ENCODE measurements around the gene CASZ1.

CASZ1 gene

DNA sequence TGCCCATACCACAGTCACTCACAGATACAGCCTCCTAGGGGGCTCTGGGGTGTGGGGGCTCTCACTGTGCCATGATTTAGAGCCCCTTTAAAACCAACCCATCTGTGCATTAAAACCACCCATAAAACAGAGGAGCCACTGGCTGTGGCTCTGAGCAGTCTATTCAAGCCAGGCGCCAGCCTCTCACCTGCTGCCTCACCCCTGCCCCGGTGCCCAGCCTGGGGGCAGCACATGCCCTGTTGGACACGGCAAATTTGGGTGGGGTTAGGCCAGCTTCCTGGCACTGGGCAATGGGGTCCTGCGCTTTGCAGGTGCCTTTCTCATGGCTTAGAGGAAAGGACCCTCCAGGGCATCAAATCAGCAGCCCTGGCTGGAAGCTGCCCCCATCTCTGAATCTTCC lies 73.1 kb downstream of the CASZ1 start:
- no peak for DNase-seq

DNA sequence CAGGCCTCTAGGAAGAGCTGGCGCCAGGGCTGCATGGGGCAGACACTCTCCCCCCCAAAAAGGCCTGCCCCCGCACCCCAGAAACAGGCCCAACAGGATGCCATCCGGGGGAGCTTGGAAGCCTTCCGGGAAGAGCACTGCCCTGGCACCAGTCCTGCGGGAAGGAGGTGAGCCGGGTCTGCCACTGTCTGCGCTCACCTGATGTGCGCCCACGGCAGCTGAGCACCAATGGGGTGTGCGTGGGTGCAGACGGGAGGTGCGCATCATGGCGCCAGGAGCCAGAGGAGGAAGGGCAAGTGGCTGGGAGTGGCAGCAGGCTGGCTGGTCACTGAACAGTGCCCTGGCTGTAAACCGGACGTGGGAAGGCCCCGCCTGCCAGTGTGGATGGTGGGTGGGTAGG lies 73.6 kb downstream of the CASZ1 start:
- DNase-seq, result no peak

DNA sequence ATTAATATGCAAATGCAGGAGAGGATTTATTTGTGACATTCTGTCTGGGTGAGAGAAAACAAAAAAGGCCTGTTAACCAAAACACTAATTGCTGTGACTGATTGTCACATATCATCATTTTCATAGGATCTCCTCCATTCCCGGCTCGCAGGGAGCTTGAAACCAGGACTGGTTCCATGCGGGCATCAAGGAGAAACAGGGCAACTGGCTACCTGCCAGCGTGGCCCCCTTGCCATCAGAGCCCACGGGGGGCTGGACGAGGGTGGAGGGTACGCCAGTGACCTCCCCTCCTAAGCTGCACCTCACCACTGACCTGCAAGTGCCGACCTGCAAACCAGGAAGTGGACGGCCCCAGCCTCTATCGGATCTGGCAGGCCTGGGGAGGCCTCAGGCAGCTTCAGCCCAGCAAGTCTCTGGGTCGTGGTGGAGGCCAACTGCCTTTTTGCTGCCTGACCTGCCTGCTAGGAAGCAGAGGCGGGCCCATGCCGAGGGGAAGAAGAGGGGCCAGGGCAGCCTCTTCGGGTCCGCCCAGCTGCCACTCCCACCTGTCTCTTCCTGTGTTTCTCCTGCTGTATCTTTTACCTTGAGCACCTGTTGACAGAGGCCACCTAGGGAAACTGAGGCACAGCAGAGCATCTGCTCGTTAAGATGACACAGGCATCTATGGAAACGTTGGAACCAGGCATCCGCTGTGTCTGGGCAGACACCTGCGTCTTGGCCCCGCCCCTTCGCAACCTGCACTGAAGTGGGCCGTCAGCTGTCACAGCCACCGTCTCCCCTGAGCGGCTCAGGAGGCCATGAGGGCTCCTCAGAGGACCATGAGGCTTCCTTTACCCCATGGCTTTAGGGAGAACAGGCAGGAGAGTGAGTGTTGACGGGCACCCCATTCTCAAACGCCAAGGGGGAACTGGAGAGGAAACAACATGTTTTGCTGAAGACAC lies 74.8 kb downstream of the CASZ1 start:
- no peak for DNase-seq

DNA sequence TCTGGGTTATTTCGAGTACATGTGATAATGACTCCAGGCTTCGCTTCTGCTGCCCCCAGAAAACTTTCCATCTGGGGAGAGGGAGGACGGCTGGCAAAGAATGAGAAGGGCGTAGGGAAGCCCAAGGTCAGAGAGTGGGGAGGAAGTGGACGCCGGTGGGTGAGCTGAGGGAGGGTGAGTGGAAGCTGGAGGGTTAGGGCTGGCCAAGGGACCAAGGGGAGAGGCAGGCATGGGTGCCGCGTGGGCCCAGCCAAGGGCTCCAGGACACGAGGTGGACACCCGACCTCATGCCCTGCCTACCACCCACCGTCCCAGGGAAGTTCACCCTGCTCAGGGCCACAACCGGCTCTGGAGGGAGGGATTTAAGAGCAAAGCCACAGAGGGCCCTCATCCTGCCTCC lies 75.8 kb downstream of the CASZ1 start:
- no peak for DNase-seq

DNA sequence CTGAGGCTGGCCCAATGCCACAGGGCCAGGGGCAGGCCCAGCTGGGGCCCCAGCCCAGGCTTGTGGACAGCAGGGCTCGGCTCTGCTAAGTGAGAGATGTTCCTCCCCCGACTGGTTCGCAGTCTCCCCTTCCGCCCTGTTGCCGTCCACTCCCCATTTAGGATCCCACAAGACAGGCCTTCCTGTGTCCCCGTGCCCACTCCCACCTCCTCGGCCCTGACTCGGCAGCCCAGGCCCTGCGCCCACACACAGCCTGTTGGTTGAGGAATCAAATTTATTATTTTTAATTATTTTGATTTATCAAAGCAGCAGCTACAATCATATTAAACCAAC lies 78.4 kb downstream of the CASZ1 start:
- DNase-seq, result no peak

DNA sequence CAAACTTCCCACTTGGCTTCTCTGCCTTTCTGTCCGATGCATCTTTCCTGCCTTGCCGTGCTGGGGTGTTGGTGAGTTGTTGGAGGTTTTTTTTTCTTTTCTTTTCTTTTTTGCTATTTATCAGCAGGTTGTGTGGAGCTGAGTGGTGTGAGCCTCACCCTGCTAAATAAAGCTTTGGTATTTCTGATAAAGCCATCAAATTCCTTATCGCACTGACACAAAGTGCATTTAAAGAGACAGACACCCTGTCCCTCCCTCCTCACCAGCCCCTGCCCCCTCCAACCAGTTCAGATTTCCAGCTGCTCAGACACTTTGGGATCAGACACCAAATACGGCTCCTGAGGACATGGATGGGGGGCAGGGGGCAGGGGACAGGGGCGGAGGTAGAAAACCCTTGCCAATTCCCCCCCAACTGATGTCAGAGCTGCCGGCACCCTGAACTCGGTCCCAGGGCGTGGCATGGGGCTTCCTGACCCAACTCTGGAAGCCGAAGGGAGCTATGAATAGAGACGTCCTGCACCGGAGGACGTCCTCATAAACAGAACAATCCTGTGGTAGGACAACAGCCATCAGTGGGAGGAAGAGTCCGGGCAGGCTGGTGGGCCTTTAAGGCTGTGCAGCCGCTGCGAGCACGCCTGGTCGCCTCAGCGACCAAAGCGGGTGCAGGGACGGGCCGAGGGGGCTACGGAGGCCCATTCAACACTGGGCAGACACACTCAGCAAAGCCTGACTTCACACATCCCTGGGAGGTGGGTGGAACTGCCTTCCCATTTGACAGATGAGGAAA lies 79.0 kb downstream of the CASZ1 start:
- no peak for DNase-seq

DNA sequence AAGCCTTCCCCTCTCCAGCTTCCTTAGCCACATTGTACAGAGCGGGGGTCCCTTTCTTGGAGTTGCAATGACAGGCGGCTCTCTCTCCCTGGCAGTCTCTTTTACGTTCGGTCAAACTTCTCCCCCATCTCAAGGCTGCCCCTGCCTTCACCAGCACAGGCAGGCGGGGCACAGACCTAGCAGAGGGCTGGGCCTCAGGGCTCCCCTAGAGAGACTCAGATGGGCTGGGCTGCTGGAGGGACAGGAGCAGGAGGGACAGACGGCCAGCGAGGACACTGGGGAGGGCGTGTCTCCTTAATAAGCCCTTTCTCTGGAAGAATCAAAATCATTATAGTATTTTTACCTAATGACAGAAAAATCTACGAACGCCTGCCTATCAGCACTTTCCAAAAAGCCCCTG lies 79.6 kb downstream of the CASZ1 start:
- no peak for DNase-seq

DNA sequence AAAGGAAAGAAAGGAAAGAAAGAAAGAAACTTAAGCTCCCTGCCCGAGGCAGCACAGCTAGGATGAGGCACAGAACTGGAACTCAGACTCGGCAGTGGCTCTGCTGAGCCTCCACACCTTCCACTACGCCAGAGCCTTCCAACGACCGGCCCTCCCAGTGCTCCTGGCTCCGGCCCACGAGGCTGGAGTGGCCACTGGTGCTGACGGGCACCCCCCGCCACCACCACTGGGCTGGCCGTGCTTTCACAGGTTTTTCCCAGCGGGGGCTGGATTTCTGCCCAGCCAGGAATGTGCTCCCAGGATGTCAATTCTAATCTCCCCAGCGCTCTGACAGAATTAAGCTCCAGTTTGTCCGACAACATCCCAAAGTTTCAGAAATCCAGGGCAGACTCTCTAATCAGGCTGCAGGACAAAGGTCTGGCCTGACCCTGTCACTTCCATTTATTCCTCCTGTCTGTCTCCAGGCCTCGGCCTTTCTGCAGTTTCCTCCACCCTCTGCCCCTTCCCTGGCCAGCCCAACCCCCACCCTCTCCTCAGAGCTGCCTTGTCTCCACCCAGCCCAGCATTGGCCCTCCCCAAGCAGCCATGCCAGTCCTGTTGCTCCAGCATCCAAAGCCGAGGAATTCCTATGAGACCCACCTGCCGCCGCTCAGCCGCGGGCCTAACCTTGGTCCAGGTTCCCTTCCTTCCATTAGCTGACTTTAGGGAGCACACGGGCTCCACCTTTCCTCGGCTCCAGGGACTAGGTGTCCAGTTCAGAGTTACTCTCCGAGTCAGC lies 81.9 kb downstream of the CASZ1 start:
- DNase-seq, result no peak

DNA sequence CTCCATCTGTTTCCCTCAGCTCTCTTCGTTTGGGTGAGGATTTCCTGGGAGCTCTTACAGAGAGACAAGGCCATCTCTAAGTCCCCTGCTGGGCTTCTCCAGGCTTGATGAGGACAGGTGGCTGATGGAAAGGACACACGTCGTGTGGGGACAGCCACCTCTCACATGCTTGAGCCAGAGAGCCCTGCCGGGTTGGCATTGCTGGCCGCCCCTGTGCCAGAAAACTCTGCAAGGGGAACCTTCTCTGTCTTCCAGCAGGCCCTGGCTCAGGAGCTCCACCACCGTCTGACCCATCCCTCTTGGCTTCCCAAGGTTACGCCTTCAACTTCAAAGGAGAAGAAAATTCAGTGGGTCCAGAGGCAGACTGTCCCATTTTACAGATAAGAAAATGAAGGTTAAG lies 82.8 kb downstream of the CASZ1 start:
- DNase-seq, result no peak

DNA sequence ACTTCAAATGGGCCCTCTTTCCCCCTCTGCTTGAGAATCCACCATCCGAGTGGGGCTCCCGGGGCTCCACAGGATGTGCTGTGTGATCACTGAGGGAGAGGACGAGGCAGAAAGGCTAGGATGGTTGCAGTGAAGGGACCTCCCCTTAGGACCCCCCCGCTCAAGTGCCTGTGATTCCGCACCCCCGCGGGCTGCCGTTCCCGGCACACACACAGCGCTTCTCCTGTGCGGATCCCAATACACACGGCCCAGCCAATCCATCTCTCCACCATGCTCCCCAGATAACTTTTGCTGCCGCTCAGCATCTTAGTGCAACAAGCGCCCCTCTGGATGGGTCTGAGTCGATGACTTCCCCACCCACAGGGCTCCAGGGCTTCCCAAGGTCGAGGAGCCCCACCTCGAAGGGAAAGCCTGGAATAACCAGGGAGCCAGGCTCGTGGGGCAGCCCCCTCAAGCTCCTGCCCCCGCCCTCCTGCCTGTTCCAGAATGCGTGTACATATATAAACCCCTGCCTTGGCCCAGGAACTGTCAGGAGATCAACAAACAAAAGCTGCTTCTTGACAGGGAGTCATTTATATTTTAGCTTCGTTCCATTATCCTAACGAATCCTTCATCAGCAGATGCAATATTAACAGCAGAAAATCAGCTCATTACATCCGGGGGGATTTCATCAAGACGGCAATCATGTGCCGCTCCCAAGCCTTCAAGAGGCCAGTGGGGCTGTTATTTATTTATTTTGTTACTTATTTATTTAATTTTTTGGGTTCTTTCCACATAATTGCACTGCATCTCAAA lies 83.7 kb downstream of the CASZ1 start:
- no peak for DNase-seq

DNA sequence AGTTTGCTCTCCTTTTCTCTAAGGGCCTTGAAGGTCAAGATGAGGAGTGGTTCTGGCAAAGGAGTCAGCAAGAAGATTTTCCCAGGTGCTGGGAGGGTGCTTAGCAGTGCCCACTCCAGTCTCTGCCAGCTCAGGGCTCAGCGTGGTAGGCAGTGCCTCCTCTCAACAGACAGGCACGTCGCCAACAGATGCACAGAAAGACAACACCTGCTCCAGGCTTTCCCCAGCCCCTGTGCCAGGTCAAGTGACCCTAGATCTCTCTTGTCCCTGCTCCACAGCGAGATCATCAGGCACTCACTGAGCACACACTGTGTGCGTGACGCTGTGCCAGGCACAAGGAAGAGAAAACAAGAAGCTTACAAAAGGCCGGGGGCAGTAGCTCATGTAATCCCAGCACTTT lies 86.0 kb downstream of the CASZ1 start:
- no peak for DNase-seq

DNA sequence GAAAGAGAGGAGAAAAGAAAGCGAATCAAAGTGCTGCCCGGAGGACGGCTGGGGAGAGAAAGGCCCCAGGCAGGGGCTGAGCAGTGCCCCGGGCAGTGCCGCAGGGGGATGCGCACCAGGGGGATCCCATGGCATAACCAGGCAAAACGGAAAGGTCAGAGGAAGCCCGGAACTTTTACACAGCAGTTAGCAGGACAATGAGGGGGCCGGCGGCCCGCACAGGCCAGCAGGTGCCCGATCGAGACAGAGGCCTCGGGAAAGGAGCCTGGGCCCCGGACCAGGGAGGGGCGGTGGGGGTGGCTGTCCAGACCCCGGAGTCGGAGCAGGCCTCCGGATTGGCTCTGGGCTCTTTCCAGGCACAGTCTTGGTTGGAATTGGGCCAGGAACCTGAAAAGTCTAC lies 86.8 kb downstream of the CASZ1 start:
- no peak for DNase-seq

DNA sequence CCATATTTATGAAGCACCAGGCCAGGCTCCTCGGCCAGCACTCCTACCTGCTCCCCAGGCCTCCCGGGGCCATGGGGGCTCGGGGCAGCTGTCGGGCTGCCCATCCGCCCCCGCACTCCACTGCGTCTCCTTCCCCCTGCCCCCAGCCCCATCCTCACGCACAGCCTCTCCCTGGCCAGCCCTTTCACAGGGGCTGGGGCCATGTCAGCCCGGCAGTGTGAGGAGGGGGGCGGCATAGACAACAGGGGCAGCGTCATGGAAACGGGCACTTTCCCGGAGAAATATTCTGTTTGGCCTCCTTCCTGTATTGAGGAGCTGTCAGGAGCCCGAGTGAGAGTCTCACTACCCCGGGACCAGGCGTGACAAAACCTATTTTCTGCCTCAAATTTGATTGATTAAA lies 87.3 kb downstream of the CASZ1 start:
- no peak for DNase-seq

DNA sequence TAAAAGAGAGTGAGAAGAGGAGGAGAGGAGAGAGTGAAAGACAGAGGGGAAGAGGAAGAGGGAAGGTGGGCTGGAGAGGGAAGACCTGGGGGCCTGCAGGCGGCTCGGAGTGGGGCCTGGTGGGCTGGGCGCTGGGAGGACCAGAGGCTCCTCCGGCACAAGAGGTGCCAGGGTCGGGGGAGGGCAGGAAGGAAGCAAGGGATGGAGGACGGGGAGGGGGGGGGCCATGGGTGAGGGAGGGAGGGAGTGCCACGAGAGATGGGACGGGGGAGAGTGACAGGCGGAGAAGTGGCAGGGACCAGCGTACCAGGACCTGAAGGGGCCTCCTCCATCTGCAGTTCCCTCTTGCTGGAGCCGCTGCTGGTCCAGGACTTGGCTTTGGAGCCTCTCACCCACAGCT lies 87.7 kb downstream of the CASZ1 start:
- no peak for DNase-seq

DNA sequence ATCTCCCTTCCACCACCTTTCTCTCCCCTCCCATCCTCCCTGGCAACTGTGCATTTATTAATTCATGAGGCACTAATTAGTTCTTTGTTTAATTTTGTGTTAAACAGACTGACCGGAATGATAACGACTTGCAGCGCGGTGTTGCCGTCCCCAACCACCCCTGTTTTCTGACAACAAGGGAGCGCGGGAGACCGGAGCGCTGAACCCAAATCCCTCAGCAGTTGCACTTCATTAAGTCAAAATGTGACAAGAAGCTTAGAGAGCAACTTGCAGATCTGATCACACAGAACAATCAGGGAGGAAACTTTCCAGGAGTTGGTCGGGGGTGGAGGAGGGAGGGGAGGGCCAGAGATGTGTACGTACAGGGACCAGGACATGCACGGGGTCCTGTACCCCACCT lies 89.2 kb downstream of the CASZ1 start:
- no peak for DNase-seq

DNA sequence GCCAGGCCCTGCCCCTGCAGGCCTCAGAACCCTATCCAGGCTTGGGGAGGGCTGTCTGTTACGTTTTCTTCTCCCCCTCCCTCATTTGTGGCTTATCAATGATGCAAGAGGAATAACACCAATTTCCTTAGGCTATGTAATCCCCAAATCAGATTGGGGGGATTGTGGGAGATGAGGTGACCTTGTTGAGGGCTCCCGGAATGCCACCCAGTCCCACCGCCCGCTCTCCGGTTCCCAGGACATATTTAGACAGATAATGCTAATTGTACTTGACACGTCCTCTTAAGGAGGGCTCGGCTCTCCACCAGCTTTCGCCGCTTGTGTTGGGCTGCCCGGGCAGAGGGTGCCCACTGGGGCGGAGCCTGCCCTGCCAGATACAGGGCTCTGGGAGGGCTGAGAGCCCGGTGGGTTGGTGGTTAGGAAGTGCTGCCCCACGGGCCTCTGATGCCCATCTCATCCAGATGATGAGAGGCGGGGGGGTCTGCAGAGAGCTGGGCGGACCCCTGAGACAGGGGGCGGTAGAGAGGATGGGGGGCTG lies 90.0 kb downstream of the CASZ1 start:
- no peak for DNase-seq

DNA sequence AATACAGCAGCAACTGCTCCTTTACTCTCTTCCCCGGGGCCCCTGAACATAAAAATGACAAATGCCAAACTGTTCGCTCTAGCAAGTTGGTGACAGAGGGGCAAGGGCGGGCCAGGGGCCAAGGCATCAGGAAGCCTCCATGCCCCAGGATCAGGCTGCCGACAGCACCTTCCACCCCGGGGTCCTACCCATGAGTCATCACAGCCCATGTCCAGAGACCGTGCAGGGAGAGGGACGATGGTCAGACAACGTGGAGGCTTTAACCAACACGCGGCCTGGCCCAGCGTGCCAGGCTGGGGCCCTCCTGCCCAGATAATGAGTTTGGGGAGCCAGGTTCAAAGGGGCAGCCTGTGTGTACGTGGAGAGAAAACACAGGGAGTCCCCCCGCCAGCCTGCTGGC lies 90.5 kb downstream of the CASZ1 start:
- DNase-seq, result no peak

DNA sequence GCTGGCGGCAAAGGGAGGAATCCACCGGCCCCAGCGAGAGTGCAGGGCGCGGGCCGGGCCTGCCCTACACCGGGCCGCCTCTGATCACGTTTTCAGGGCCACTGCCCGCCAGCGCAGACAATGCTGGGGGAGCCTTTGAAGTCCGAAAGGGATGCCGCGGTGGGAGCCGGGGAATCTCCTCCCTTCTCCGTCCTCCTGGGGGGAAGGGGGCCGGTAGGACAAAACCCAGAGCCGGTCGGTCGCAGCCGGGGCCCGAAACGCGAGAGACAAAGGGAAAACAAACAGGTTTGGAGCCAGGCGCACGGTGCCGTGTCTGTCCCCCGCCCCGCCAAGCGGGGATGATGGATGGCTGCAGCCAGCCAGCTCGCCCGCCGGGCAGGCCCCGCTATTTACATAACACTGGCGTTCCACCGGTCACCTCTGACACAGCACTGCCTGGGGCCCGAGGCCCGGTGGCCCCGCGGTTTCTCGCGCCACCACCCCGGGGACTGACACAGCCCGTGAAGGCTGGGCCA lies 92.0 kb downstream of the CASZ1 start:
- DNase-seq, result no peak

DNA sequence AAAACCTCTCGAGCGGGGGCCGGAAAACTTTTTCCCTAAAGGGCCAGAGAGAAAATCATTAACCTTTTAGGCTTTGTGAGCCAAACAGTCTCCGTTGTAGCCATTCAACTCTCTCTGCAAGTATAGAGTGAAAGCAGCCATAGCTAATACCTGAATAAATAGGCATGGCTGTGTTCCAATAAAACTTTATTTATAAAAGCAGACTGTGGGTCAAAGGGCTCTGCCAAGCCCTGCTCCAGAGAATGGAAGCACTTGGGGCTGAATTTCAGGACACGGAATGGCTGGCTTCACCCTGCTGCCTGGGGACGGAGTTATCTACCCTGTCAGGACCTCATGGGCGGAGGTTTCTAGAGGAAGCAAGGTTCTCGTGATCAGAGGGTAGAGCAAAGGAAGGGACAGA lies 92.7 kb downstream of the CASZ1 start:
- no peak for DNase-seq

DNA sequence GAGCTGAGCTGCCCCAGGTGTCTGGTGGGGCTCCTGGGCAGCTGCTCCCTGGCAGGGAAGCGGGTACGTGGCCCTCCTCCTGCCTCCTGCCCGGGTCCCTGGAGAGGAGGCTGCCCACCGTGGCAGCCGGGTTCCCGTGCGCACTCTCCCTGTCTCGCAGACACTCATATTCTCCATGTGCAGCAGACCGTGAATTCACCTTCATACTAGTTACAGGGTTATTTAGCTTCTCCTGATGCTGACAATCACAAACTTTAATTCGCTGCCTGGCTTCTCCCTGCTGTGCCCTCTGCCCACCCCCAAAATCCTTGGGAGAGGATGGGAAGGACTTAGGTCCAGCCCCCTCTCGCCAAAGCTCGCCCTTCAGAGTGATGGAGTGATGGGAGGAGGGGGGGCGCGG lies 95.3 kb downstream of the CASZ1 start:
- DNase-seq, result no peak

DNA sequence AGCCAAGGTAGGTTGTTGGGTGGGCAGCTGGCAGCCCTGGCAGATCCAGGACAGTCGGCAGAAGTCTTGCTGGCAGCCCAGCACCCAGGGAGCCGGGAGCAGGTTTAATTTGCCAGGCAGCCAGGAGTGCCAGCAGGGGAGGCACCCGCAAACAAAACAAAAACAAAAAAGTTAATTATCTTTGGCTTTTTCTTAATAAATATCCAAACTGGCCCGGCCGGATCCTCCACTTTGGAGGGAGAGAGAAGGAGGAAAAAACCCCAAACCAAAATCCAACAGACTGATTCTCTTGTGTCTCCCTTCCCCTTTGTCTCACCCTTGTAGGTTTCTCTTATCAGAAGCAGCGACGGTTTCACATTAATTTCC lies 97.0 kb downstream of the CASZ1 start:
- DNase-seq, result no peak

DNA sequence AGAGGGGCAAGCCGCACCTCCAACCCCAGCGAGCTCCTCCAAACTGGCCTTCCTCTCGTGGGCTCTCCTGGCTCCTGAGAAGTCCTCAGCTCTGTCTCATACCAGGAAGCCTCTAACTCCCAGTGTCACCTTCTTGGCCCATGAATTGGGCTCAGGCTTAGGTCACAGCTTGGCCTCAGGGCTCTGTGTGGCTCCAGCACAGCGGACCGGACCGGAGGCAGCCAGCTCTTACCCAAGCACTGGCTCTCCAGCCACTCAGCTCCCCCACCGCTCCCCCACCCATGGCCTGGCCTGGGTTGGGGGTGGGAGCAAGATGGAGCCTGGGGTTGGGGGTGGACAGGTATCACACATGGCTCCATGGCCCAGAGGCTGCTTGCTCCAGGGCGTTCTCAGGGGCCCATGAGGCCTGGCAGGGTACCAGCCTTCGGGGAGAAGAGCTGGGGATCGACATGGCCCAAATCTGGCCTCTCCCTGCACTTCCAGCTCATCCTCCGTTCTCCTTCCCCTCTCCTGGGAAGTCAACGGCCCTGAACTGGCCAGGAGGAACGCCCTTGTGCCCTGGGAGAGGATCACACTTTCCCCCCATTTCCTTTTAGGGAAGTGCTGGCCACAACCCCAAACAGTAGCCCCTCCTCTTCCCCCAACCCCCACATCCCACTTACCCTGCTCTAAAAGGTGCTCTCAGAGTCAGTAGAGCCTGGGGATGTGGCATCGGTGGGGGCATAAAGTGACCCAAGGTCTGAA lies 97.5 kb downstream of the CASZ1 start:
- no peak for DNase-seq

All from CD4-positive, alpha-beta T cell treated with Interferon gamma for 1 hour (primary cell).